ENCODE data around the gene PTPN1. TPM values are rescaled to one million over a fixed set of nuclear protein-coding genes. Genes with fewer than 3 reads are reported as not detected.
A peak's percentile ranks its signal among the peaks of the same experiment; 100 is the strongest.

Gene PTPN1
- total RNA-seq, 2 experiments from 2014 or later = 82.3 to 82.8 TPM

DNA sequence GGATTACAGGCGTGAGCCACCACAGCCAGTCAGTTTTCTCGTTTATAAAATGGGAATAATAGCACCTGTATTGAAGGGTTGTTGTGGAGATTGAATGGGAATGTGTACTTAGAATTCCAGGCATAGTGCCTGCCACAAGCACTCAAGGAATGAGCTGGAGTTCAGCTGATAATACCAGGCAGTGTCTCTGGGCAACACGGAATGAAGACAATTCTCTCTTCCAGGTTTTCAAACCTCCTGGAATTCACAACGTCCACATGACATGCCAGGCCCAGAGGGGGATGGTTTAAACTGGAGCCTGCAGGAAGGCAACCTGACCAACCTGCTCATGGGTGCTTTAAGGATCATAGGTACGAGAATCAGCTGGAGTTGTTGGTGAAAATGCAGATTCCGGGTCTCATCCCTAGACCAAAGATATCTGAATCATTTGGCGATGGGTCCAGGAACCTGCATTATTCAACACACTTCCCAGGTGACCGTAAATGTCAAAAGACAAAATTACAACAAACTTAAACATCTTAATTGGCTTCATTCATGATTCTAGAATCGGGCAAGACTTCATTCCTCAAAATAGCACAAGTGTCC lies 1.9 kb upstream of the PTPN1 start:
- Histone ChIP-seq H3K27me3 (ENCODE audit: control insufficient read depth in 1 of 2, insufficient read depth in 2 of 2, low read length in 2 of 2) (no peaks in the 10 kb centered on the region), H3K4me1 (ENCODE audit: insufficient read depth, low read length) (peaks cover 18% of the 10 kb centered on the region), H3K27ac (ENCODE audit: low read depth in 1 of 2, low read length in 2 of 2) (no peak overlapping the region), H3K36me3 (ENCODE audit: insufficient read depth, low read length) (no peaks in the 10 kb centered on the region), H3K4me3 (ENCODE audit: low read length) (no peak overlapping the region), H3K9me3 (ENCODE audit: control insufficient read depth in 1 of 2, insufficient read depth in 1 of 2, low read length in 2 of 2) (no peaks in the 10 kb centered on the region)
- ChIA-PET POLR2A (interaction anchor here (1.0 kb wide), 1 partner anchor 11 kb away, joined by 4 read pairs; no protein-coding TSS in a partner anchor), CTCF (interaction anchor here (1.8 kb wide), 1 partner anchor 67 kb away, joined by 6 read pairs; no protein-coding TSS in a partner anchor)
- intact Hi-C loops (cut with DNase I, micrococcal nuclease) = loop anchor here in 1 of 2 experiments (2.0 kb wide), 1 partner anchor 25 kb away; no protein-coding TSS in a partner anchor
- H3K9me3 Mint-ChIP-seq = no peaks in the 10 kb centered on the region
- ATAC-seq (ENCODE audit: poor library complexity) = no peak
- H3K36me3 Mint-ChIP-seq (ENCODE audit: low read depth) = peaks cover 16% of the 10 kb centered on the region
- DNase-seq = no peak
- peak overlapping the region; percentile 15 for H3K27ac Mint-ChIP-seq
- TF ChIP-seq, protein P1, sequence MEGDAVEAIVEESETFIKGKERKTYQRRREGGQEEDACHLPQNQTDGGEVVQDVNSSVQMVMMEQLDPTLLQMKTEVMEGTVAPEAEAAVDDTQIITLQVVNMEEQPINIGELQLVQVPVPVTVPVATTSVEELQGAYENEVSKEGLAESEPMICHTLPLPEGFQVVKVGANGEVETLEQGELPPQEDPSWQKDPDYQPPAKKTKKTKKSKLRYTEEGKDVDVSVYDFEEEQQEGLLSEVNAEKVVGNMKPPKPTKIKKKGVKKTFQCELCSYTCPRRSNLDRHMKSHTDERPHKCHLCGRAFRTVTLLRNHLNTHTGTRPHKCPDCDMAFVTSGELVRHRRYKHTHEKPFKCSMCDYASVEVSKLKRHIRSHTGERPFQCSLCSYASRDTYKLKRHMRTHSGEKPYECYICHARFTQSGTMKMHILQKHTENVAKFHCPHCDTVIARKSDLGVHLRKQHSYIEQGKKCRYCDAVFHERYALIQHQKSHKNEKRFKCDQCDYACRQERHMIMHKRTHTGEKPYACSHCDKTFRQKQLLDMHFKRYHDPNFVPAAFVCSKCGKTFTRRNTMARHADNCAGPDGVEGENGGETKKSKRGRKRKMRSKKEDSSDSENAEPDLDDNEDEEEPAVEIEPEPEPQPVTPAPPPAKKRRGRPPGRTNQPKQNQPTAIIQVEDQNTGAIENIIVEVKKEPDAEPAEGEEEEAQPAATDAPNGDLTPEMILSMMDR (IDR thresholded peaks at IDR 0.05) = no peak
- H3K27me3 Mint-ChIP-seq = no peaks in the 10 kb centered on the region
- H3K4me3 Mint-ChIP-seq = peak overlapping the region; percentile 76
- peaks cover 45% of the 10 kb centered on the region for H3K4me1 Mint-ChIP-seq (ENCODE audit: low read depth)

DNA sequence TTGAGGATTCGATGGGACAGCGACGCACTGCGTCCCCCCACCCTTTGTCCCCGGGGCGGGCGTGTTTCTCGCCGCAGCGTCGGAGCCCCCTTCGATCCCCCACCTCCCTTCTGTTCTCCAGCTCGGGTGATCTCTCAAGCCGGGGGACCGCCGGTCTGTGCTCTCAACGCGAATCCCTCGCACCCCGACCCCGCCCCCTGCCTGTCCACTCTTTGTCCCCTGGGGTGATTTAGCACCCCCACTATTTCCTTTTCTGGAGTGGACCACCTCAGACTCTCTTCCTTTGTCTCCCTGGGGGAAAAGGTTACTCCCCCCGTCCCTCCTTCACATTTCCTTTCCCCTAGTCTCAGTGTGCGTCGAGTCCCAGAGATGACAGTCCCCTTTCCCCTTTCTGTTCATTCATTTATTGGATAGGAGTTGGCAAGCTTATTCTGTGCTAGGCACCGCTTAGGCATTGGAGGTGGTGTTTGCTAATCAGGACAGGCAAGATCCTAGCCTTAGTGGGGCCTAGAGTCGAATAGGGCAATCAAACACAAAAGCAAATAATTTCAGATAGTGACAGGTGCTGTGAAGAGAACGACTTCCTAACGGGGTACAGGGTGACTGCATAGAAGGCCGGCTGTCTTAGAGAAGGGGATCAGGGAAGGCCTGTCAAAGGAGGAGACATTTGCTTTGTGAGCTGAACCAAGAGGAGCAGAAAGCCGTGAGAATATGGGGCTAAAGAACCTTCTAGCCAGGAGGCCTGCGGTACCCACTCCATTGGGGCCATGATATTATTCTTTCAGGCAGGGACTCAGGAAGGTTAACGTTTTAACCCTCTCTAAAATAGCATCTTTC lies 741 bp downstream of the PTPN1 start:
- Histone ChIP-seq H3K4me3 (ENCODE audit: low read length) (peak overlapping the region; percentile 84), H3K9me3 (ENCODE audit: control insufficient read depth in 1 of 2, insufficient read depth in 1 of 2, low read length in 2 of 2) (no peaks in the 10 kb centered on the region), H3K36me3 (ENCODE audit: insufficient read depth, low read length) (no peaks in the 10 kb centered on the region), H3K27ac (ENCODE audit: low read depth in 1 of 2, low read length in 2 of 2) (peak overlapping the region; percentile 81 to 87), H3K27me3 (ENCODE audit: control insufficient read depth in 1 of 2, insufficient read depth in 2 of 2, low read length in 2 of 2) (no peaks in the 10 kb centered on the region), H3K4me1 (ENCODE audit: insufficient read depth, low read length) (peaks cover 34% of the 10 kb centered on the region)
- CTCF ChIA-PET = interaction anchor here (0.5 to 1.9 kb wide), 11 partner anchors 14 to 390 kb away, joined by 3 to 8 read pairs (median 4); no protein-coding TSS in a partner anchor
- TF ChIP-seq, protein P1 (IDR thresholded peaks at IDR 0.05) = no peak
- POLR2A ChIA-PET = interaction anchor here (0.7 to 4.5 kb wide), 25 partner anchors 9 to 1323 kb away, joined by 3 to 51 read pairs (median 5); partner anchors contain the start of genes CEBPB, PEDS1, RNF114 and STAU1
- peak in 3 of 14 experiments; percentile 7 to 39 (median 36) for DNase-seq
- no peaks in the 10 kb centered on the region for H3K27me3 Mint-ChIP-seq
- ATAC-seq (ENCODE audit: poor library complexity) = no peak
- peak overlapping the region; percentile 92 for H3K27ac Mint-ChIP-seq
- peaks cover 66% of the 10 kb centered on the region for H3K4me1 Mint-ChIP-seq (ENCODE audit: low read depth)
- intact Hi-C loops (cut with DNase I, micrococcal nuclease) = loop anchor here (1.0 to 10.0 kb wide), 10 partner anchors 8 to 1754 kb away; partner anchors contain the start of genes ADNP (in 1 of the 2), PEDS1 (in 1 of the 2), SNAI1 (in 1 of the 2) and UBE2V1 (in 1 of the 2)
- H3K4me3 Mint-ChIP-seq = peak overlapping the region; percentile 96
- no peaks in the 10 kb centered on the region for H3K9me3 Mint-ChIP-seq
- H3K36me3 Mint-ChIP-seq (ENCODE audit: low read depth) = peaks cover 18% of the 10 kb centered on the region

DNA sequence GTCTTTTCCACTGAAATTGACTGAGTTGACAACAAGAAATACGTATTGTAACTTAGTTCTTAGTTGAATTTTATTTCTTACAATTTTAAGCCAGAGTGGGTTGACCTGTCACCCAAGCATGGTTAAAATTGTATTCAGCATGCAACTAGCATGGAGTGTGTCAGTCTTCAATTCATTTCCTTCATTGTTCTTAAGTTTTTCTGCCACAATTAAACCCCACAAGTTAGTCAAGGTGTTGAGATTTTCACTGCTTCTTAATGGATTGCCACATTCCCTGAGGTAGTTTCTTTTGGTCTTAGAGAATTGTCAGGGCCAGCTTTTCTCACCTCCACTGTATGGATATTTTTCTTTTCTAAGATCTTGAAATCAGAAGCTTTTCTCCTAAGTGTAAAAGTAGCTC lies 2.1 kb downstream of the PTPN1 start:
- intact Hi-C loops (cut with DNase I, micrococcal nuclease) = loop anchor here (5.0 to 10.0 kb wide), 6 partner anchors 40 to 1755 kb away; partner anchors contain the start of genes ADNP (in 1 of the 2) and UBE2V1 (in 1 of the 2)
- Mint-ChIP-seq H3K27me3 (no peaks in the 10 kb centered on the region), H3K36me3 (ENCODE audit: low read depth) (peaks cover 18% of the 10 kb centered on the region), H3K4me1 (ENCODE audit: low read depth) (peaks cover 80% of the 10 kb centered on the region), H3K27ac (peak overlapping the region; percentile 92), H3K4me3 (peak overlapping the region; percentile 96), H3K9me3 (no peaks in the 10 kb centered on the region)
- TF ChIP-seq, protein P1 (IDR thresholded peaks at IDR 0.05) = no peak
- Histone ChIP-seq H3K4me1 (ENCODE audit: insufficient read depth, low read length) (peaks cover 40% of the 10 kb centered on the region), H3K27me3 (ENCODE audit: control insufficient read depth in 1 of 2, insufficient read depth in 2 of 2, low read length in 2 of 2) (no peaks in the 10 kb centered on the region), H3K36me3 (ENCODE audit: insufficient read depth, low read length) (no peaks in the 10 kb centered on the region), H3K4me3 (ENCODE audit: low read length) (peak overlapping the region; percentile 84), H3K27ac (ENCODE audit: low read depth in 1 of 2, low read length in 2 of 2) (peak overlapping the region in 1 of 2 donors; percentile 19), H3K9me3 (ENCODE audit: control insufficient read depth in 1 of 2, insufficient read depth in 1 of 2, low read length in 2 of 2) (no peaks in the 10 kb centered on the region)
- ATAC-seq (ENCODE audit: poor library complexity) (no peak), DNase-seq (no peak)
- CTCF ChIA-PET = interaction anchor here (0.7 to 1.5 kb wide), 6 partner anchors 34 to 392 kb away, joined by 3 to 4 read pairs (median 4); no protein-coding TSS in a partner anchor
- POLR2A ChIA-PET = interaction anchor here (0.7 to 4.5 kb wide), 5 partner anchors 29 to 322 kb away, joined by 3 to 33 read pairs (median 4); partner anchors contain the start of gene CEBPB

Measured in CD4-positive, alpha-beta T cell (primary cell).